GM23338 (cell line): Measurements from ENCODE around the gene UBE2D4. TPM values are rescaled to one million over a fixed set of nuclear protein-coding genes. Genes with fewer than 3 reads are reported as not detected.

Experiments used
- ATAC-seq: fragments of 200-7000 bp; cut with Tn5 transposase; 3 replicates; pipeline ENCODE4 v1.9.1; 2020
- DNase-seq: peaks from one replicate; pipeline ENCODE4 v3.0.0-alpha.2; 2015; ENCODE audit warnings: low spot score
- H2AFZ ChIP-seq: fragments of 200-600 bp; sonication (generic); 2 replicates; pipeline ENCODE4 v1.8.0; 2016; ENCODE audit warnings: antibody characterized with exemption, mild to moderate bottlenecking, moderate library complexity
- H3F3A ChIP-seq: fragments of 200-600 bp; sonication (generic); replicated peaks from 2 replicates; pipeline ENCODE4 v1.8.0; 2017; ENCODE audit warnings: antibody characterized with exemption, mixed run types, low read depth
- H3K27ac ChIP-seq: fragments of 200-600 bp; sonication (generic); 2 replicates; pipeline ENCODE4 v1.6.1; 2016; ENCODE audit warnings: low read depth
- H3K27me3 ChIP-seq: fragments of 200-600 bp; sonication (generic); 2 replicates; pipeline ENCODE4 v1.8.0; 2016; ENCODE audit warnings: mild to moderate bottlenecking, mixed run types, moderate library complexity; ENCODE audit not compliant: insufficient read depth
- H3K36me3 ChIP-seq: fragments of 200-600 bp; sonication (generic); 2 replicates; pipeline ENCODE4 v1.8.0; 2016; ENCODE audit warnings: mild to moderate bottlenecking; ENCODE audit not compliant: insufficient read depth
- H3K4me1 ChIP-seq: fragments of 200-600 bp; sonication (generic); 2 replicates; pipeline ENCODE4 v1.8.0; 2016; ENCODE audit warnings: mild to moderate bottlenecking, moderate library complexity; ENCODE audit not compliant: insufficient read depth
- H3K4me2 ChIP-seq: fragments of 200-600 bp; sonication (generic); 2 replicates; pipeline ENCODE4 v1.7.1; 2017; ENCODE audit warnings: mixed run types
- H3K4me3 ChIP-seq: fragments of 200-600 bp; sonication (generic); 2 replicates; pipeline ENCODE4 v1.6.1; 2016; ENCODE audit warnings: mixed run types
- H3K79me2 ChIP-seq: fragments of 200-600 bp; sonication (generic); replicated peaks from 2 replicates; pipeline ENCODE4 v1.8.0; 2017; ENCODE audit warnings: mild to moderate bottlenecking; ENCODE audit not compliant: insufficient read depth
- H3K9me2 ChIP-seq: fragments of 200-600 bp; sonication (generic); 2 replicates; pipeline ENCODE4 v1.8.0; 2017; ENCODE audit not compliant: insufficient read depth
- H4K20me1 ChIP-seq: fragments of 200-600 bp; sonication (generic); replicated peaks from 2 replicates; pipeline ENCODE4 v1.8.0; 2017; ENCODE audit warnings: mild to moderate bottlenecking; ENCODE audit not compliant: insufficient read depth
- H3K27ac Mint-ChIP-seq: 2 replicates; pipeline ENCODE4 v1.8.0; 2020; ENCODE audit warnings: inconsistent platforms, mild to moderate bottlenecking, moderate library complexity, mixed read lengths
- H3K27me3 Mint-ChIP-seq: 3 replicates; pipeline ENCODE4 v1.8.0; 2022; ENCODE audit warnings: low read depth, mild to moderate bottlenecking, moderate library complexity, mixed read lengths, inconsistent platforms; ENCODE audit not compliant: insufficient read depth, poor library complexity
- H3K36me3 Mint-ChIP-seq: 3 replicates; pipeline ENCODE4 v1.8.0; 2021; ENCODE audit warnings: low read depth, mild to moderate bottlenecking, inconsistent platforms, moderate library complexity, mixed read lengths
- H3K4me1 Mint-ChIP-seq: 3 replicates; pipeline ENCODE4 v1.8.0; 2020; ENCODE audit warnings: mild to moderate bottlenecking, inconsistent platforms, mixed read lengths
- H3K4me3 Mint-ChIP-seq: 3 replicates; pipeline ENCODE4 v1.8.0; 2021; ENCODE audit warnings: moderate library complexity, mild to moderate bottlenecking, inconsistent platforms, mixed read lengths
- H3K9me3 Mint-ChIP-seq: 3 replicates; pipeline ENCODE4 v1.8.0; 2020; ENCODE audit warnings: moderate library complexity, mild to moderate bottlenecking, inconsistent platforms, mixed read lengths
- CREB1 ChIP-seq: fragments of 250-450 bp; sonication (Bioruptor Pico); IDR thresholded peaks from 2 replicates; pipeline ENCODE4 v1.5.0; 2020; ENCODE audit warnings: low read depth, mild to moderate bottlenecking, moderate library complexity
- NANOG ChIP-seq: IDR thresholded peaks from 2 replicates; pipeline ENCODE4 v1.6.1; 2016; ENCODE audit warnings: antibody characterized with exemption, borderline replicate concordance
- ZNF114 ChIP-seq: fragments of 250-450 bp; sonication (Bioruptor Pico); IDR thresholded peaks from 2 replicates; pipeline ENCODE4 v1.5.0; 2020; ENCODE audit warnings: mild to moderate bottlenecking, moderate library complexity
- polyA plus RNA-seq: library from polyadenylated mRNA; unstranded; fragments of >200 nt; fragmentation: Nextera tagmentation; extraction: Ambion mirVana; gene quantifications from 2 replicates; pipeline ENCODE4 v1.2.1, GENCODE V29; 2016
- total RNA-seq: library from RNA; depleted of rRNA; stranded (reverse); fragments of >200 nt; shearing (Covaris generic); gene quantifications from 2 replicates; pipeline ENCODE4 v1.2.3, GENCODE V29; 2014
- TF ChIP-seq, protein P1 (sequence below): IDR thresholded peaks from one replicate; pipeline ENCODE4 v1.6.1; 2018; ENCODE audit warnings: antibody characterized with exemption; ENCODE audit not compliant: unreplicated experiment

Gene UBE2D4
- total and polyA plus RNA-seq, 2 experiments from 2014 or later: 5.8 to 8.4 TPM

DNA sequence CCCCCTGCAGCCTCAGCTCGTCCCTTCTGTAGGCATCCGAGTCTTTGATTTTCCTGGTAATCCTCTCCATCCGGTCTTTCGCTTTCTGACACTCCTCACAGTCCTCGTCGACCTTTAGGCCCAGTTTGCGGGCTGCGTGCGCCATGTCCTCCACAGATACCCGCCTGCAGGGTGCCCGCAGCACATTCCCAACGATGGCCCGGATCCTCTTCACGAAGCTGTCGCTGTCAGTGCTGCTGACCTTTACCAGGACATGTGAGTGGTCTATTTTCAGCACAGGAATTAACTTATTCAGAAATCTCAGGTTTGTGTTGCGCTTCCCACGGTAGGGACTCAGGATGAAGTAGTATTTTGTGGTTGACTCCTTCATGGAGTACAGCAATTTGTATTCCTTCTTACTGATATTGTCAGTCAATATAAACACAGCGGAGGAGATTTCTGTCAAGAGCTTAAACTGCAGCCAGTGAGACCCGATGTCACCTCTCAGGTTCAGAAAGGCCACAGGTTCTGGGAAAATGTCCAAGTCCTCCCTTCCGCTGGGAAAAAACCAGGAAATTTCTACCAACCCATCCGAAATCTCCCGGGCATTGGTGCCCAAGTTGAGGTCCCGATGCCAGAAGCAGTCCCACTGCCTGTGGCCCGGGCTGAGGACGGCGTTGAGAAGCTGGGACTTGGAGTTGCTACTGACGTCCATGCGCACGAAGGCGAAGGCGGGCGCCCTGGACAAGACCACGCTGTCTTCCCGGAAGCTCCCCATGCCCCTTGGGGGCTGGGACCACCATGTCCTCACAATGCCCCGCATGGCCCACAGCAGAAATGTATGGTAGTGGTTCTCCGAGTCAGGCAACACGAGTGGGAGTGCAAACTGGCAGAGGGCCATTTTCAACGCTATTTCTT lies 48.0 kb upstream of the UBE2D4 start:
- Histone ChIP-seq H3F3A (no peaks in the 10 kb centered on the region), H2AFZ (no peak overlapping the region), H3K4me3 (no peak overlapping the region), H3K4me2 (no peak overlapping the region), H3K4me1 (peaks cover 7% of the 10 kb centered on the region; the same call in 1 of the 2 replicates), H3K79me2 (no peaks in the 10 kb centered on the region), H3K27me3 (no peaks in the 10 kb centered on the region), H3K9me2 (peaks cover 4% of the 10 kb centered on the region; the same call in 1 of the 2 replicates), H3K36me3 (no peaks in the 10 kb centered on the region), H3K27ac (no peak overlapping the region), H4K20me1 (no peaks in the 10 kb centered on the region)
- DNase-seq (no peak), ATAC-seq (no peak)
- Mint-ChIP-seq H3K27ac (peak overlapping the region; percentile 45; the same call in 1 of the 2 replicates), H3K9me3 (no peaks in the 10 kb centered on the region; the same call in 2 of the 3 replicates), H3K4me1 (peaks cover 16% of the 10 kb centered on the region), H3K36me3 (peaks cover 43% of the 10 kb centered on the region), H3K4me3 (no peak overlapping the region; the same call in 2 of the 3 replicates), H3K27me3 (peaks cover 14% of the 10 kb centered on the region)
- TF ChIP-seq CREB1 (no peak), NANOG (no peak), ZNF114 (no peak)
- TF ChIP-seq, protein P1, sequence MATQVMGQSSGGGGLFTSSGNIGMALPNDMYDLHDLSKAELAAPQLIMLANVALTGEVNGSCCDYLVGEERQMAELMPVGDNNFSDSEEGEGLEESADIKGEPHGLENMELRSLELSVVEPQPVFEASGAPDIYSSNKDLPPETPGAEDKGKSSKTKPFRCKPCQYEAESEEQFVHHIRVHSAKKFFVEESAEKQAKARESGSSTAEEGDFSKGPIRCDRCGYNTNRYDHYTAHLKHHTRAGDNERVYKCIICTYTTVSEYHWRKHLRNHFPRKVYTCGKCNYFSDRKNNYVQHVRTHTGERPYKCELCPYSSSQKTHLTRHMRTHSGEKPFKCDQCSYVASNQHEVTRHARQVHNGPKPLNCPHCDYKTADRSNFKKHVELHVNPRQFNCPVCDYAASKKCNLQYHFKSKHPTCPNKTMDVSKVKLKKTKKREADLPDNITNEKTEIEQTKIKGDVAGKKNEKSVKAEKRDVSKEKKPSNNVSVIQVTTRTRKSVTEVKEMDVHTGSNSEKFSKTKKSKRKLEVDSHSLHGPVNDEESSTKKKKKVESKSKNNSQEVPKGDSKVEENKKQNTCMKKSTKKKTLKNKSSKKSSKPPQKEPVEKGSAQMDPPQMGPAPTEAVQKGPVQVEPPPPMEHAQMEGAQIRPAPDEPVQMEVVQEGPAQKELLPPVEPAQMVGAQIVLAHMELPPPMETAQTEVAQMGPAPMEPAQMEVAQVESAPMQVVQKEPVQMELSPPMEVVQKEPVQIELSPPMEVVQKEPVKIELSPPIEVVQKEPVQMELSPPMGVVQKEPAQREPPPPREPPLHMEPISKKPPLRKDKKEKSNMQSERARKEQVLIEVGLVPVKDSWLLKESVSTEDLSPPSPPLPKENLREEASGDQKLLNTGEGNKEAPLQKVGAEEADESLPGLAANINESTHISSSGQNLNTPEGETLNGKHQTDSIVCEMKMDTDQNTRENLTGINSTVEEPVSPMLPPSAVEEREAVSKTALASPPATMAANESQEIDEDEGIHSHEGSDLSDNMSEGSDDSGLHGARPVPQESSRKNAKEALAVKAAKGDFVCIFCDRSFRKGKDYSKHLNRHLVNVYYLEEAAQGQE: no peak

DNA sequence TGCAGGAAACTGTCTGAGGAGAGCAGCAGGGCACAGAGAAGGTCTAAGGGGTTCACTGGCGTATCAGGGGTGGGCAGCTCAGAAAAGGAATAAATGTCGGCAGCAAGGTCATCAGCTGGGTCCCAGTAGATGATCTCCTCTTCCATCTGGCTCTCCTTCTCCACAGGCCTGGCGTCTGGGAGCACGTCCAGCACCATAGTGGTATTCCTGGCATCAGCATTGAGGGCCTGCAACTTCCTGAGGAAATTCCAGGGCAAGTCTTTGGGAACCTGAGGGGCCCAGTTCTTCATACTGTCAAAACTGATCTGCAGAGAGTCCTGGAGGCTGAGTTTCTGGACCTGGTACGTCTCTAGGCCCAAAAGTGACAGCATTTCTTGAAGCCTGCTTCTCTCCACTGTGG lies 47.4 kb upstream of the UBE2D4 start:
- no peaks in the 10 kb centered on the region for H3K79me2 ChIP-seq
- no peak overlapping the region for H3K4me2 ChIP-seq
- H3K4me3 Mint-ChIP-seq: no peak overlapping the region
- no peaks in the 10 kb centered on the region; the same call in 1 of the 2 replicates for H3K9me2 ChIP-seq
- peaks cover 7% of the 10 kb centered on the region; the same call in 1 of the 2 replicates for H3K4me1 ChIP-seq
- no peaks in the 10 kb centered on the region for H4K20me1 ChIP-seq
- H3K36me3 Mint-ChIP-seq: peaks cover 47% of the 10 kb centered on the region
- TF ChIP-seq, protein P1: no peak
- H3K9me3 Mint-ChIP-seq: no peaks in the 10 kb centered on the region; the same call in 2 of the 3 replicates
- no peaks in the 10 kb centered on the region for H3F3A ChIP-seq
- no peak for DNase-seq
- no peak overlapping the region for H3K4me3 ChIP-seq
- no peak overlapping the region for H3K27ac ChIP-seq
- H3K27me3 Mint-ChIP-seq: peaks cover 14% of the 10 kb centered on the region
- H2AFZ ChIP-seq: no peak overlapping the region
- H3K27ac Mint-ChIP-seq: peak overlapping the region; percentile 45; the same call in 1 of the 2 replicates
- peaks cover 16% of the 10 kb centered on the region for H3K4me1 Mint-ChIP-seq
- H3K36me3 ChIP-seq: no peaks in the 10 kb centered on the region
- no peaks in the 10 kb centered on the region for H3K27me3 ChIP-seq
- ATAC-seq: no peak
